HepG2 (cell line): ENCODE data around the gene BBIP1. TPM values are rescaled to one million over a fixed set of nuclear protein-coding genes. Genes with fewer than 3 reads are reported as not detected.
A peak's percentile ranks its signal among the peaks of the same experiment; 100 is the strongest.

Experiments
- AHR ChIP-seq: IDR thresholded peaks from 2 replicates; pipeline ENCODE4 v1.6.1; 2018; ENCODE audit warnings: missing genetic modification reagents, missing compliant biosample characterization
- HOXA5 ChIP-seq: sonication (generic); formaldehyde crosslinking; IDR thresholded peaks from 2 replicates; pipeline ENCODE4 v1.4.0; 2020; ENCODE audit warnings: missing genetic modification reagents
- NKX3-1 ChIP-seq: sonication (generic); formaldehyde crosslinking; IDR thresholded peaks from 2 replicates; pipeline ENCODE4 v1.5.0; 2020; ENCODE audit warnings: missing genetic modification reagents
- ZFP36L1 ChIP-seq: sonication (generic); formaldehyde crosslinking; IDR thresholded peaks from 2 replicates; pipeline ENCODE4 v1.8.0; 2022; ENCODE audit warnings: mild to moderate bottlenecking, missing genetic modification reagents, moderate library complexity
- ZNF101 ChIP-seq: sonication (generic); formaldehyde crosslinking; IDR thresholded peaks from 2 replicates; pipeline ENCODE4 v1.4.0; 2020; ENCODE audit warnings: mild to moderate bottlenecking, low read depth, missing genetic modification reagents, borderline replicate concordance
- ZNF30 ChIP-seq: sonication (generic); formaldehyde crosslinking; IDR thresholded peaks from 2 replicates; pipeline ENCODE4 v1.5.0; 2020; ENCODE audit warnings: mild to moderate bottlenecking, missing genetic modification reagents
- ZNF331 ChIP-seq: sonication (generic); formaldehyde crosslinking; IDR thresholded peaks from 2 replicates; pipeline ENCODE4 v1.4.0; 2020; ENCODE audit warnings: missing genetic modification reagents
- ZNF572 ChIP-seq: sonication (generic); formaldehyde crosslinking; IDR thresholded peaks from 2 replicates; pipeline ENCODE4 v1.5.1; 2020; ENCODE audit warnings: mild to moderate bottlenecking, missing genetic modification reagents
- ZNF713 ChIP-seq: sonication (generic); formaldehyde crosslinking; IDR thresholded peaks from 2 replicates; pipeline ENCODE4 v1.4.0; 2020; ENCODE audit warnings: mild to moderate bottlenecking, missing genetic modification reagents
- ZNF883 ChIP-seq: sonication (generic); formaldehyde crosslinking; IDR thresholded peaks from 2 replicates; pipeline ENCODE4 v1.5.1; 2020; ENCODE audit warnings: mild to moderate bottlenecking, missing genetic modification reagents; ENCODE audit errors: not compliant biosample characterization
- ZSCAN25 ChIP-seq: sonication (generic); formaldehyde crosslinking; IDR thresholded peaks from 2 replicates; pipeline ENCODE4 v1.8.0; 2022; ENCODE audit warnings: mild to moderate bottlenecking, missing genetic modification reagents
- polyA plus RNA-seq, 8 experiments: library from polyadenylated mRNA; depleted of rRNA in 3 of 8; stranded (reverse) in 7 of 8; unstranded in 1 of 8; fragments of >200 nt; fragmentation: Illumina TruSeq in 4 of 8; extraction: Trizol in 4 of 8; gene quantifications; 2 replicates each; pipeline versions ENCODE4 v1.2.1 to v1.2.3, GENCODE V29; 2011 to 2016; ENCODE audit warnings: low read depth in 4 of 8, missing spikeins in 1 of 8, mixed read lengths in 1 of 8; ENCODE audit not compliant: insufficient read depth in 1 of 8
- total RNA-seq, 5 experiments: library from RNA; depleted of rRNA; stranded (reverse); fragments of >200 nt; fragmentation: Illumina TruSeq; extraction: Trizol; gene quantifications; 2 replicates each; pipeline ENCODE4 v1.2.3, GENCODE V29; 2016; ENCODE audit warnings: low read depth in 1 of 5
- TF ChIP-seq, protein P1 (sequence below): IDR thresholded peaks from 2 replicates; pipeline ENCODE4 v1.4.0; 2020; ENCODE audit warnings: mild to moderate bottlenecking, missing genetic modification reagents
- TF ChIP-seq, protein P2 (sequence below): sonication (generic); formaldehyde crosslinking; IDR thresholded peaks from 2 replicates; pipeline ENCODE4 v1.4.0; 2020; ENCODE audit warnings: missing genetic modification reagents, borderline replicate concordance
- TF ChIP-seq, protein P3 (sequence below): IDR thresholded peaks from 2 replicates; pipeline ENCODE4 v1.6.1; 2016; ENCODE audit warnings: missing genetic modification reagents, missing compliant biosample characterization
- TF ChIP-seq, protein P4 (sequence below): sonication (generic); formaldehyde crosslinking; IDR thresholded peaks from 2 replicates; pipeline ENCODE4; 2020; ENCODE audit warnings: missing genetic modification reagents, mild to moderate bottlenecking, borderline replicate concordance

Gene BBIP1
- total and polyA plus RNA-seq, 2 of the 13 experiments (the other 11 are each of a cell fraction or from before 2014, with no cell fraction given) = 18.3 to 24.1 TPM

DNA sequence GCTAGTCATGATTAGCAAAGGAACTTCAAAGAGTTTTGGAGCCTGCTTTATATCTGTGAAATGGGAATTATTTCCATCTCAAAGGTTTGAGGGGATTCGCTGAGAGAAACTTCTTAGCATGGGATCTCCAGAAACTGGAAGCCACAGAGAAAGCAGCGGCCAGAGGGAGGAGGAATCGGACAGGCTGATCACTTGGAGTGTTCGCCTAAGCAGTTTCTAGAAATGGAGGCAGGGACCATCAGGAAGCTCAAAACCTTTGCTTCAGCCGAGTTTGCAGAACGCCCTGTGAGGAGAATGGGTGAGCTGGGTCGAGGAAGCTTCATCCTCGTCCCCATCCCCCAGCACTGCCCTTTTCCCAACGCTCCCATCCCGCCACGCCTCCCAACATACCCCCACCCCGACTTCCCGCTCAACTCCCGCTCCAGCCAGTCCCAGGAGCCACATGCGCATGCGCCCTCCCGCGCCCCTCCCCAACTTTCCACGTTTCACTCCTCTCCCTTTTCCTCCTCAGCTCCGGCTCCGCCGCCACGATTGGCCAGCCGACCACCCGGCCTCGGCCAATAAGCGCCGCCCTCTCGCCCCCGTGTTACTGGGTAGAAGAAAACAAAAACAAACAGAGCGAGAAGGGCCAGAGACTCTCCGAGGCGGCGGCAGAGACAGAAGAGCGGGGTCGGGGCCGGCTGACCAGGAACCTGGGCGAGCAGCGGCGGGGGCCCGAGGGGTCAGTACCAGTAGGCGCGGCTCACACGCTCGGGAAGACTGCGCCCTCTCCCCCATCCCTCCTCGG lies 47.5 kb downstream of the BBIP1 start, which contains the start of gene PDCD4 (continued):
- TF ChIP-seq ZNF883 (CRISPR knock-in tag) = no peak
- TF ChIP-seq, protein P1, sequence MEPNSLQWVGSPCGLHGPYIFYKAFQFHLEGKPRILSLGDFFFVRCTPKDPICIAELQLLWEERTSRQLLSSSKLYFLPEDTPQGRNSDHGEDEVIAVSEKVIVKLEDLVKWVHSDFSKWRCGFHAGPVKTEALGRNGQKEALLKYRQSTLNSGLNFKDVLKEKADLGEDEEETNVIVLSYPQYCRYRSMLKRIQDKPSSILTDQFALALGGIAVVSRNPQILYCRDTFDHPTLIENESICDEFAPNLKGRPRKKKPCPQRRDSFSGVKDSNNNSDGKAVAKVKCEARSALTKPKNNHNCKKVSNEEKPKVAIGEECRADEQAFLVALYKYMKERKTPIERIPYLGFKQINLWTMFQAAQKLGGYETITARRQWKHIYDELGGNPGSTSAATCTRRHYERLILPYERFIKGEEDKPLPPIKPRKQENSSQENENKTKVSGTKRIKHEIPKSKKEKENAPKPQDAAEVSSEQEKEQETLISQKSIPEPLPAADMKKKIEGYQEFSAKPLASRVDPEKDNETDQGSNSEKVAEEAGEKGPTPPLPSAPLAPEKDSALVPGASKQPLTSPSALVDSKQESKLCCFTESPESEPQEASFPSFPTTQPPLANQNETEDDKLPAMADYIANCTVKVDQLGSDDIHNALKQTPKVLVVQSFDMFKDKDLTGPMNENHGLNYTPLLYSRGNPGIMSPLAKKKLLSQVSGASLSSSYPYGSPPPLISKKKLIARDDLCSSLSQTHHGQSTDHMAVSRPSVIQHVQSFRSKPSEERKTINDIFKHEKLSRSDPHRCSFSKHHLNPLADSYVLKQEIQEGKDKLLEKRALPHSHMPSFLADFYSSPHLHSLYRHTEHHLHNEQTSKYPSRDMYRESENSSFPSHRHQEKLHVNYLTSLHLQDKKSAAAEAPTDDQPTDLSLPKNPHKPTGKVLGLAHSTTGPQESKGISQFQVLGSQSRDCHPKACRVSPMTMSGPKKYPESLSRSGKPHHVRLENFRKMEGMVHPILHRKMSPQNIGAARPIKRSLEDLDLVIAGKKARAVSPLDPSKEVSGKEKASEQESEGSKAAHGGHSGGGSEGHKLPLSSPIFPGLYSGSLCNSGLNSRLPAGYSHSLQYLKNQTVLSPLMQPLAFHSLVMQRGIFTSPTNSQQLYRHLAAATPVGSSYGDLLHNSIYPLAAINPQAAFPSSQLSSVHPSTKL (CRISPR knock-in tag) = peak; percentile 26; the same call in 1 of the 2 replicates
- 0 out of 2 replicates have a peak, but pooled peaks have one; percentile 9 for TF ChIP-seq ZNF331
- TF ChIP-seq, protein P2, sequence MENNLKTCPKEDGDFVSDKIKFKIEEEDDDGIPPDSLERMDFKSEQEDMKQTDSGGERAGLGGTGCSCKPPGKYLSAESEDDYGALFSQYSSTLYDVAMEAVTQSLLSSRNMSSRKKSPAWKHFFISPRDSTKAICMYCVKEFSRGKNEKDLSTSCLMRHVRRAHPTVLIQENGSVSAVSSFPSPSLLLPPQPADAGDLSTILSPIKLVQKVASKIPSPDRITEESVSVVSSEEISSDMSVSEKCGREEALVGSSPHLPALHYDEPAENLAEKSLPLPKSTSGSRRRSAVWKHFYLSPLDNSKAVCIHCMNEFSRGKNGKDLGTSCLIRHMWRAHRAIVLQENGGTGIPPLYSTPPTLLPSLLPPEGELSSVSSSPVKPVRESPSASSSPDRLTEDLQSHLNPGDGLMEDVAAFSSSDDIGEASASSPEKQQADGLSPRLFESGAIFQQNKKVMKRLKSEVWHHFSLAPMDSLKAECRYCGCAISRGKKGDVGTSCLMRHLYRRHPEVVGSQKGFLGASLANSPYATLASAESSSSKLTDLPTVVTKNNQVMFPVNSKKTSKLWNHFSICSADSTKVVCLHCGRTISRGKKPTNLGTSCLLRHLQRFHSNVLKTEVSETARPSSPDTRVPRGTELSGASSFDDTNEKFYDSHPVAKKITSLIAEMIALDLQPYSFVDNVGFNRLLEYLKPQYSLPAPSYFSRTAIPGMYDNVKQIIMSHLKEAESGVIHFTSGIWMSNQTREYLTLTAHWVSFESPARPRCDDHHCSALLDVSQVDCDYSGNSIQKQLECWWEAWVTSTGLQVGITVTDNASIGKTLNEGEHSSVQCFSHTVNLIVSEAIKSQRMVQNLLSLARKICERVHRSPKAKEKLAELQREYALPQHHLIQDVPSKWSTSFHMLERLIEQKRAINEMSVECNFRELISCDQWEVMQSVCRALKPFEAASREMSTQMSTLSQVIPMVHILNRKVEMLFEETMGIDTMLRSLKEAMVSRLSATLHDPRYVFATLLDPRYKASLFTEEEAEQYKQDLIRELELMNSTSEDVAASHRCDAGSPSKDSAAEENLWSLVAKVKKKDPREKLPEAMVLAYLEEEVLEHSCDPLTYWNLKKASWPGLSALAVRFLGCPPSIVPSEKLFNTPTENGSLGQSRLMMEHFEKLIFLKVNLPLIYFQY (CRISPR knock-in tag) = no peak
- TF ChIP-seq AHR (CRISPR knock-in tag) = no peak; the same call in 1 of the 2 replicates
- no peak; the same call in 1 of the 2 replicates for TF ChIP-seq HOXA5 (CRISPR knock-in tag)
- TF ChIP-seq, protein P3, sequence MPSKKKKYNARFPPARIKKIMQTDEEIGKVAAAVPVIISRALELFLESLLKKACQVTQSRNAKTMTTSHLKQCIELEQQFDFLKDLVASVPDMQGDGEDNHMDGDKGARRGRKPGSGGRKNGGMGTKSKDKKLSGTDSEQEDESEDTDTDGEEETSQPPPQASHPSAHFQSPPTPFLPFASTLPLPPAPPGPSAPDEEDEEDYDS (CRISPR knock-in tag) = peak; percentile 59; the same call in 1 of the 2 replicates
- no peak for TF ChIP-seq ZNF572 (CRISPR knock-in tag)
- 0 out of 2 replicates have a peak, but pooled peaks have one; percentile 12 for TF ChIP-seq ZSCAN25
- no peak for TF ChIP-seq ZNF30 (CRISPR knock-in tag)
- TF ChIP-seq, protein P4, sequence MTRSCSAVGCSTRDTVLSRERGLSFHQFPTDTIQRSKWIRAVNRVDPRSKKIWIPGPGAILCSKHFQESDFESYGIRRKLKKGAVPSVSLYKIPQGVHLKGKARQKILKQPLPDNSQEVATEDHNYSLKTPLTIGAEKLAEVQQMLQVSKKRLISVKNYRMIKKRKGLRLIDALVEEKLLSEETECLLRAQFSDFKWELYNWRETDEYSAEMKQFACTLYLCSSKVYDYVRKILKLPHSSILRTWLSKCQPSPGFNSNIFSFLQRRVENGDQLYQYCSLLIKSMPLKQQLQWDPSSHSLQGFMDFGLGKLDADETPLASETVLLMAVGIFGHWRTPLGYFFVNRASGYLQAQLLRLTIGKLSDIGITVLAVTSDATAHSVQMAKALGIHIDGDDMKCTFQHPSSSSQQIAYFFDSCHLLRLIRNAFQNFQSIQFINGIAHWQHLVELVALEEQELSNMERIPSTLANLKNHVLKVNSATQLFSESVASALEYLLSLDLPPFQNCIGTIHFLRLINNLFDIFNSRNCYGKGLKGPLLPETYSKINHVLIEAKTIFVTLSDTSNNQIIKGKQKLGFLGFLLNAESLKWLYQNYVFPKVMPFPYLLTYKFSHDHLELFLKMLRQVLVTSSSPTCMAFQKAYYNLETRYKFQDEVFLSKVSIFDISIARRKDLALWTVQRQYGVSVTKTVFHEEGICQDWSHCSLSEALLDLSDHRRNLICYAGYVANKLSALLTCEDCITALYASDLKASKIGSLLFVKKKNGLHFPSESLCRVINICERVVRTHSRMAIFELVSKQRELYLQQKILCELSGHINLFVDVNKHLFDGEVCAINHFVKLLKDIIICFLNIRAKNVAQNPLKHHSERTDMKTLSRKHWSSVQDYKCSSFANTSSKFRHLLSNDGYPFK (CRISPR knock-in tag) = no peak
- TF ChIP-seq ZNF101 = 0 out of 2 replicates have a peak, but pooled peaks have one; percentile 7
- no peak; the same call in 1 of the 2 replicates for TF ChIP-seq ZFP36L1 (CRISPR knock-in tag)
- no peak for TF ChIP-seq ZNF713 (CRISPR knock-in tag)
- TF ChIP-seq NKX3-1 (CRISPR knock-in tag) = no peak
